NT2/D1 (cell line): ENCODE results near the gene TFDP1.

Experiments
- DNase-seq: peaks from one replicate; pipeline ENCODE4 v3.0.0-alpha.2; 2011; ENCODE audit warnings: low read depth, low spot score
- H3K27me3 ChIP-seq: 2 replicates; pipeline ENCODE4 v1.6.0; 2011; ENCODE audit warnings: mild to moderate bottlenecking; ENCODE audit not compliant: insufficient read length, insufficient read depth
- H3K36me3 ChIP-seq: 2 replicates; pipeline ENCODE4 v1.6.1; 2011; ENCODE audit warnings: mild to moderate bottlenecking, low read length, mixed read lengths; ENCODE audit not compliant: insufficient read depth, insufficient read length
- H3K4me1 ChIP-seq: 2 replicates; pipeline ENCODE4 v1.5.1; 2011; ENCODE audit not compliant: insufficient read depth, insufficient read length
- H3K4me3 ChIP-seq: 2 replicates; pipeline ENCODE4 v1.5.1; 2011; ENCODE audit warnings: low read depth; ENCODE audit not compliant: insufficient read length
- H3K9ac ChIP-seq: 2 replicates; pipeline ENCODE4 v1.6.0; 2011; ENCODE audit warnings: low read depth; ENCODE audit not compliant: insufficient read length
- H3K9me3 ChIP-seq: 2 replicates; pipeline ENCODE4 v1.5.1; 2011; ENCODE audit warnings: mild to moderate bottlenecking, low read length; ENCODE audit not compliant: insufficient read depth
- SUZ12 ChIP-seq: IDR thresholded peaks from 2 replicates; pipeline ENCODE4 v1.6.1; 2011; ENCODE audit not compliant: insufficient read length, insufficient read depth; ENCODE audit errors: extremely low read depth
- YY1 ChIP-seq: IDR thresholded peaks from 2 replicates; pipeline ENCODE4 v1.6.1; 2011; ENCODE audit not compliant: insufficient read length, insufficient read depth
- ZNF274 ChIP-seq: IDR thresholded peaks from 2 replicates; pipeline ENCODE4 v1.6.1; 2011; ENCODE audit warnings: mild to moderate bottlenecking, low read depth, low read length

Gene TFDP1

GRCh38 chr13:113539822-113540221, 44.7 kb upstream of the TFDP1 start:
- Histone ChIP-seq H3K27me3 (no peaks in the 10 kb centered on the region), H3K36me3 (peaks cover 72% of the 10 kb centered on the region), H3K9me3 (no peaks in the 10 kb centered on the region), H3K9ac (no peak overlapping the region), H3K4me3 (no peak overlapping the region), H3K4me1 (peaks cover 7% of the 10 kb centered on the region)
- TF ChIP-seq YY1 (no peak), ZNF274 (no peak), SUZ12 (no peak)
- DNase-seq: no peak

DNA sequence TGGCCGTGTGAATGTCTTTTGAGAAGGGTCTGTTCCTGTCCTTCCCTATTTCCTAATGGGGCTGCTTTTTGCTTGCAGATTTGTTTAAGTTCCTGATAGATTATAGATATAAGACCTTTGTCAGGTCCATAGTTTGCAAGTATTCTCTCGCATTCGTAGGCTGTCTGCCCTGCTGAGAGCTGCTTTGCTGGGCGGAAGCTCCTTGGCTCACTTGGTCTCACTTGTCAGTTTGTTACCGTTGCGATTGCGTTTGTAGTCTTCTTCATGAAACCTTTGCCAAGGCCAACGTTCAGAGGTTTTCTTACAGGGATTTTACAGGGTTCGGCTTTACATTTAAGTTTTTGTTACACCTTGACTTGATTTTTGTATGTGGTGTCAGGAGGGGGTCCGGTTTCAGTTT, 44.0 kb upstream of the TFDP1 start:
- no peak for DNase-seq
- TF ChIP-seq ZNF274: no peak
- H3K27me3 ChIP-seq: no peaks in the 10 kb centered on the region
- H3K4me3 ChIP-seq: no peak overlapping the region
- H3K36me3 ChIP-seq: peaks cover 69% of the 10 kb centered on the region
- H3K9me3 ChIP-seq: no peaks in the 10 kb centered on the region
- no peak overlapping the region for H3K9ac ChIP-seq
- H3K4me1 ChIP-seq: peaks cover 11% of the 10 kb centered on the region

GRCh38 chr13:113542751-113543424, 41.7 kb upstream of the TFDP1 start:
- TF ChIP-seq YY1 (no peak), SUZ12 (no peak)
- Histone ChIP-seq H3K27me3 (no peaks in the 10 kb centered on the region), H3K9me3 (no peaks in the 10 kb centered on the region), H3K36me3 (peaks cover 66% of the 10 kb centered on the region), H3K4me3 (no peak overlapping the region), H3K4me1 (peaks cover 16% of the 10 kb centered on the region), H3K9ac (no peak overlapping the region)
- no peak for DNase-seq

- TF ChIP-seq YY1 (no peak), ZNF274 (no peak), SUZ12 (no peak)
- H3K9ac ChIP-seq: no peak overlapping the region
- DNase-seq: no peak
- H3K36me3 ChIP-seq: peaks cover 69% of the 10 kb centered on the region
- peaks cover 23% of the 10 kb centered on the region for H3K4me1 ChIP-seq
- H3K27me3 ChIP-seq: no peaks in the 10 kb centered on the region
- H3K4me3 ChIP-seq: no peak overlapping the region
- H3K9me3 ChIP-seq: no peaks in the 10 kb centered on the region
Measured at GRCh38 chr13:113544071-113544891, 40.3 kb upstream of the TFDP1 start.

DNA sequence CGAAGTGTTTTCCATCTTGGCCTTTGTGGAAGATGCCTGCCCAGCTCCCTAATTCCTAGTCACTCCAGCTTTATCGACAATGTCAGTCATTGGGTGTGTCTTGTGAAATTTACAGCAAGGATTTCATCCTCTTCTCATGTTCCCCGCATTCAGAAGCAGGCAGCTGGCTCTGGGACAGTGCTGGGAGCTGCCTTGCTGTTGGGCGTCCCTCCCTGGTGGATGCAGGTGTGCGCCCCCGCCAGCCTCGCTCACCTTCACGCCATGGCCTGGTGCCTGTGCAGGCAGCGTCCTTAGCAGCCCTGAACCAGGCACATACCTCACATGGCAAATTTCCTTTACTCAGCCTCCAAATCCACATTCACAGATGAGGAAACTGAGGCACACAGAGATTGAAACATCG, 39.7 kb upstream of the TFDP1 start:
- Histone ChIP-seq H3K36me3 (peaks cover 70% of the 10 kb centered on the region), H3K9ac (no peak overlapping the region), H3K9me3 (no peaks in the 10 kb centered on the region), H3K4me1 (peaks cover 25% of the 10 kb centered on the region), H3K4me3 (no peak overlapping the region), H3K27me3 (no peaks in the 10 kb centered on the region)
- DNase-seq: no peak
- TF ChIP-seq ZNF274 (no peak), YY1 (no peak), SUZ12 (no peak)

DNA sequence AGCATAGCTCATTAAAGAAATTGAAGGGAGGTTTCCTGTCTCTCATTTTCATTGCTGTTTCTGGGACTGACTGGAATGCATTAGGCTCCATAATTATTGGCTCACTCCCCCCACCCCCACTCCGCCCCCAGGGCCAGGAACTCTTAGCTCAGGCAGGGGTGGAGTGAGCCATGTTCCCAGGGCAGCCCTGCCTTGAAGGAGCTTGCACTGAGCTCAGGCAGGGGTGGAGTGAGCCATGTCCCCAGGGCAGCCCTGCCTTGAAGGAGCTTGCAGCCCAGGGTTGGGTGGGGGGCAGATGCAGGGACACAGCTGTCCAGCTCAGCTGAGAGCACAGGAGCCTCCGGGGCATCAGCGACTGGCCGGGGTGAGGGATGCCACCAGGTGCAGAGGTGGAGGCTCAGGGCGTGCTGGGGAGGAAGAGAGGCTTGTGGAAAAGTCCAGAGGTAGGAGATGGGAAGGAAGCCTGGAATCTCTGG, 39.1 kb upstream of the TFDP1 start:
- peak; percentile 33 for DNase-seq
- Histone ChIP-seq H3K36me3 (peaks cover 69% of the 10 kb centered on the region), H3K9ac (no peak overlapping the region), H3K27me3 (no peaks in the 10 kb centered on the region), H3K4me1 (peaks cover 25% of the 10 kb centered on the region), H3K4me3 (no peak overlapping the region), H3K9me3 (no peaks in the 10 kb centered on the region)
- TF ChIP-seq ZNF274: no peak
- TF ChIP-seq YY1: no peak
- TF ChIP-seq SUZ12: no peak

- no peaks in the 10 kb centered on the region for H3K27me3 ChIP-seq
Measured at GRCh38 chr13:113545931-113546516, 38.5 kb upstream of the TFDP1 start.

More at GRCh38 chr13:113545931-113546516, 38.5 kb upstream of the TFDP1 start:
- no peak for TF ChIP-seq YY1
- no peak for TF ChIP-seq ZNF274
- TF ChIP-seq SUZ12: no peak
- Histone ChIP-seq H3K9me3 (no peaks in the 10 kb centered on the region), H3K4me1 (peaks cover 25% of the 10 kb centered on the region), H3K36me3 (peaks cover 69% of the 10 kb centered on the region), H3K9ac (peak overlapping the region; percentile 32), H3K4me3 (no peak overlapping the region)
- DNase-seq: no peak
